ENCODE measurements around the gene RNF41. TPM values are rescaled to one million over a fixed set of nuclear protein-coding genes. Genes with fewer than 3 reads are reported as not detected.
A peak's percentile ranks its signal among the peaks of the same experiment; 100 is the strongest.
"Not testable (repeated sequence)": the region's sequence is repeated elsewhere in the genome, so short reads cannot be mapped to it uniquely, and the experiment has no call there.

The RNF41 gene
- total and polyA plus RNA-seq, 3 experiments from 2014 or later = 41.2 to 47.4 (median 42.3) TPM

GRCh38 chr12:56196818-56197550 is 24.7 kb downstream of the RNF41 start:
- H3K27me3 Mint-ChIP-seq; H3K4me3 ChIP-seq (ENCODE audit: low read length); DNase-seq; H3K4me3 Mint-ChIP-seq; H3K27me3 ChIP-seq (ENCODE audit: insufficient read depth, low read length, poor library complexity, severe bottlenecking); H3K9me3 Mint-ChIP-seq; H3K4me1 ChIP-seq (ENCODE audit: insufficient read depth, low read length); H3K36me3 Mint-ChIP-seq; H3K27ac ChIP-seq (ENCODE audit: low read depth, low read length); H3K27ac Mint-ChIP-seq; H3K9me3 ChIP-seq (ENCODE audit: low read length); H3K36me3 ChIP-seq (ENCODE audit: insufficient read depth, low read length): not testable (repeated sequence)
- POLR2A ChIA-PET = interaction anchor here (1.3 kb wide), 1 partner anchor 79 kb away, joined by 3 read pairs; the partner anchor contains the start of gene ZC3H10
- H3K4me1 Mint-ChIP-seq = peaks cover 9 to 11% (median 11%) of the 10 kb centered on the region in 3 donors
- CTCF ChIA-PET = interaction anchor here (1.2 to 1.8 kb wide), 3 partner anchors 26 to 267 kb away, joined by 3 to 7 read pairs (median 4); no protein-coding TSS in a partner anchor

GRCh38 chr12:56193025-56193578 is 28.6 kb downstream of the RNF41 start:
- H3K4me3 ChIP-seq (ENCODE audit: low read length) = no peak overlapping the region
- ChIA-PET POLR2A (no interaction called here), CTCF (interaction anchor here (0.9 to 6.4 kb wide), 7 partner anchors 22 to 271 kb away, joined by 3 to 121 read pairs (median 5); partner anchors contain the start of genes ESYT1, RNF41, RPL41 and TIMELESS)
- peaks cover 0 to 8% of the 10 kb centered on the region in 2 donors for H3K27me3 Mint-ChIP-seq
- H3K36me3 Mint-ChIP-seq = peaks cover 0 to 14% (median 3%) of the 10 kb centered on the region in 3 donors
- no peaks in the 10 kb centered on the region for H3K9me3 Mint-ChIP-seq
- H3K27ac ChIP-seq (ENCODE audit: low read depth, low read length) = no peak overlapping the region
- H3K36me3 ChIP-seq (ENCODE audit: insufficient read depth, low read length) = no peaks in the 10 kb centered on the region
- peaks cover 19% of the 10 kb centered on the region for H3K4me1 ChIP-seq (ENCODE audit: insufficient read depth, low read length)
- H3K4me3 Mint-ChIP-seq = peak overlapping the region in 3 of 7 donors; percentile 2 to 81 (median 32)
- DNase-seq = peak; percentile 53 to 82 (median 69)
- H3K27ac Mint-ChIP-seq = peak overlapping the region in 7 of 8 donors; percentile 43 to 90 (median 76)
- H3K4me1 Mint-ChIP-seq = peaks cover 24 to 32% (median 29%) of the 10 kb centered on the region in 3 donors
- no peaks in the 10 kb centered on the region for H3K27me3 ChIP-seq (ENCODE audit: insufficient read depth, low read length, poor library complexity, severe bottlenecking)
- no peaks in the 10 kb centered on the region for H3K9me3 ChIP-seq (ENCODE audit: low read length)

- peaks cover 0 to 14% (median 3%) of the 10 kb centered on the region in 3 donors for H3K36me3 Mint-ChIP-seq
- H3K27ac ChIP-seq (ENCODE audit: low read depth, low read length) = no peak overlapping the region
- peaks cover 30 to 37% (median 34%) of the 10 kb centered on the region in 3 donors for H3K4me1 Mint-ChIP-seq
- ChIA-PET POLR2A (interaction anchor here (0.8 kb wide), 1 partner anchor 14 kb away, joined by 3 read pairs; no protein-coding TSS in a partner anchor), CTCF (interaction anchor here (0.9 to 6.4 kb wide), 9 partner anchors 11 to 280 kb away, joined by 3 to 121 read pairs (median 5); partner anchors contain the start of genes ANKRD52, ESYT1, RNF41 and RPL41)
- H3K27me3 Mint-ChIP-seq = peaks cover 0 to 8% of the 10 kb centered on the region in 2 donors
- DNase-seq = no peak
- H3K9me3 Mint-ChIP-seq = no peaks in the 10 kb centered on the region
- H3K4me3 Mint-ChIP-seq = peak overlapping the region in 5 of 7 donors; percentile 2 to 81 (median 26)
- H3K27me3 ChIP-seq (ENCODE audit: insufficient read depth, low read length, poor library complexity, severe bottlenecking) = no peaks in the 10 kb centered on the region
- no peaks in the 10 kb centered on the region for H3K9me3 ChIP-seq (ENCODE audit: low read length)
- H3K4me3 ChIP-seq (ENCODE audit: low read length) = no peak overlapping the region
- peak overlapping the region in 5 of 8 donors; percentile 43 to 90 (median 76) for H3K27ac Mint-ChIP-seq
- H3K36me3 ChIP-seq (ENCODE audit: insufficient read depth, low read length) = no peaks in the 10 kb centered on the region
- peaks cover 24% of the 10 kb centered on the region for H3K4me1 ChIP-seq (ENCODE audit: insufficient read depth, low read length)
Measured at GRCh38 chr12:56192582-56192981, 29.1 kb downstream of the RNF41 start.

- no peaks in the 10 kb centered on the region for H3K9me3 ChIP-seq (ENCODE audit: low read length)
- peaks cover 11% of the 10 kb centered on the region for H3K36me3 ChIP-seq (ENCODE audit: insufficient read depth, low read length)
- Mint-ChIP-seq H3K9me3 (no peaks in the 10 kb centered on the region), H3K36me3 (peaks cover 0 to 26% (median 3%) of the 10 kb centered on the region in 3 donors), H3K4me3 (peak overlapping the region; percentile 92 to 99 (median 97)), H3K27me3 (peaks cover 0 to 8% of the 10 kb centered on the region in 2 donors), H3K27ac (peak overlapping the region; percentile 93 to 100 (median 98)), H3K4me1 (peaks cover 40 to 53% (median 48%) of the 10 kb centered on the region in 3 donors)
- ChIA-PET CTCF (interaction anchor here (1.2 to 6.4 kb wide), 13 partner anchors 11 to 274 kb away, joined by 3 to 121 read pairs (median 11); partner anchors contain the start of genes ANKRD52, CNPY2, ESYT1 and PA2G4), POLR2A (interaction anchor here (0.6 to 4.8 kb wide), 7 partner anchors 29 to 446 kb away, joined by 3 to 60 read pairs (median 3); partner anchors contain the start of genes ESYT1, RPL41 and ZC3H10)
- peaks cover 31% of the 10 kb centered on the region for H3K4me1 ChIP-seq (ENCODE audit: insufficient read depth, low read length)
- H3K4me3 ChIP-seq (ENCODE audit: low read length) = peak overlapping the region; percentile 36
- H3K27ac ChIP-seq (ENCODE audit: low read depth, low read length) = peak overlapping the region; percentile 84
- peak in 1 of 5 donors; percentile 10 for DNase-seq
- H3K27me3 ChIP-seq (ENCODE audit: insufficient read depth, low read length, poor library complexity, severe bottlenecking) = no peaks in the 10 kb centered on the region
Measured at GRCh38 chr12:56190695-56191155, 31.0 kb downstream of the RNF41 start.

- Mint-ChIP-seq H3K4me1 (peaks cover 40 to 54% (median 49%) of the 10 kb centered on the region in 3 donors), H3K27me3 (peaks cover 0 to 8% of the 10 kb centered on the region in 2 donors), H3K4me3 (peak overlapping the region; percentile 92 to 99 (median 97)), H3K36me3 (peaks cover 0 to 32% (median 3%) of the 10 kb centered on the region in 3 donors), H3K9me3 (no peaks in the 10 kb centered on the region), H3K27ac (peak overlapping the region; percentile 93 to 100 (median 98))
- peak; percentile 54 to 78 (median 68) for DNase-seq
- peak overlapping the region; percentile 95 for H3K4me3 ChIP-seq (ENCODE audit: low read length)
- H3K27ac ChIP-seq (ENCODE audit: low read depth, low read length) = peak overlapping the region; percentile 84
- CTCF ChIA-PET = interaction anchor here (0.7 to 6.4 kb wide), 51 partner anchors 8 to 454 kb away, joined by 3 to 121 read pairs (median 5); partner anchors contain the start of genes ANKRD52, CNPY2, CS and ESYT1
- POLR2A ChIA-PET = interaction anchor here (0.6 to 4.8 kb wide), 23 partner anchors 10 to 474 kb away, joined by 3 to 60 read pairs (median 5); partner anchors contain the start of genes CD63, CNPY2, ESYT1 and MYL6
- H3K9me3 ChIP-seq (ENCODE audit: low read length) = no peaks in the 10 kb centered on the region
- peaks cover 13% of the 10 kb centered on the region for H3K36me3 ChIP-seq (ENCODE audit: insufficient read depth, low read length)
- H3K4me1 ChIP-seq (ENCODE audit: insufficient read depth, low read length) = peaks cover 31% of the 10 kb centered on the region
- no peaks in the 10 kb centered on the region for H3K27me3 ChIP-seq (ENCODE audit: insufficient read depth, low read length, poor library complexity, severe bottlenecking)
Measured at GRCh38 chr12:56189918-56190694, 31.6 kb downstream of the RNF41 start.

GRCh38 chr12:56189099-56189917 is 32.4 kb downstream of the RNF41 start, which contains the start of gene SMARCC2:
Gene SMARCC2, minus strand, starts transcription at chr12:56189483. Its CDS starts 22 bp downstream, at chr12:56189461.
- Mint-ChIP-seq H3K9me3 (no peaks in the 10 kb centered on the region), H3K36me3 (peaks cover 0 to 40% (median 5%) of the 10 kb centered on the region in 3 donors), H3K27me3 (peaks cover 0 to 8% of the 10 kb centered on the region in 2 donors), H3K4me3 (peak within 1 kb of the TSS; percentile 92 to 99 (median 97)), H3K4me1 (peaks cover 40 to 54% (median 52%) of the 10 kb centered on the region in 3 donors), H3K27ac (peak within 1 kb of the TSS; percentile 93 to 100 (median 98))
- H3K4me1 ChIP-seq (ENCODE audit: insufficient read depth, low read length) = peaks cover 31% of the 10 kb centered on the region
- H3K27me3 ChIP-seq (ENCODE audit: insufficient read depth, low read length, poor library complexity, severe bottlenecking) = no peaks in the 10 kb centered on the region
- CTCF ChIA-PET = interaction anchor here (0.7 to 6.4 kb wide), 54 partner anchors 8 to 453 kb away, joined by 3 to 121 read pairs (median 5); partner anchors contain the start of genes ANKRD52, CNPY2, CS and ESYT1
- H3K27ac ChIP-seq (ENCODE audit: low read depth, low read length) = peak within 1 kb of the TSS; percentile 84
- DNase-seq = peak; percentile 80 to 90 (median 84)
- H3K9me3 ChIP-seq (ENCODE audit: low read length) = no peaks in the 10 kb centered on the region
- POLR2A ChIA-PET = interaction anchor here (0.5 to 4.8 kb wide), 23 partner anchors 9 to 473 kb away, joined by 3 to 60 read pairs (median 5); partner anchors contain the start of genes CD63, CNPY2, ESYT1 and MYL6
- H3K4me3 ChIP-seq (ENCODE audit: low read length) = peak within 1 kb of the TSS; percentile 95
- peaks cover 20% of the 10 kb centered on the region for H3K36me3 ChIP-seq (ENCODE audit: insufficient read depth, low read length)
